Panc1 (cell line): ENCODE measurements around the gene RIPOR2.

Source experiments
- POLR2AphosphoS5 ChIP-seq: IDR thresholded peaks from 2 replicates; pipeline ENCODE4 v1.6.1; 2012; ENCODE audit warnings: mild to moderate bottlenecking, low read depth, low read length, moderate library complexity
- SIN3A ChIP-seq: IDR thresholded peaks from 2 replicates; pipeline ENCODE4 v1.6.1; 2012; ENCODE audit warnings: low read depth, mild to moderate bottlenecking, low read length, moderate library complexity, borderline replicate concordance; ENCODE audit not compliant: insufficient read depth
- TCF7L2 ChIP-seq: IDR thresholded peaks from 2 replicates; pipeline ENCODE4 v1.6.1; 2011; ENCODE audit warnings: mild to moderate bottlenecking, low read depth, low read length, inconsistent platforms
- TF ChIP-seq, protein P1 (sequence below): fragments of 450-650 bp; IDR thresholded peaks from 2 replicates; pipeline ENCODE4 v1.5.1; 2017; ENCODE audit warnings: mild to moderate bottlenecking
- TF ChIP-seq, protein P2 (sequence below), 2 experiments: IDR thresholded peaks; 2 replicates each; pipeline ENCODE4 v1.6.1; 2011 to 2012; ENCODE audit warnings: low read depth in 2 of 2, control low read depth in 1 of 2, low read length in 1 of 2, mild to moderate bottlenecking in 1 of 2, moderate library complexity in 1 of 2; ENCODE audit not compliant: insufficient read depth in 1 of 2

DNA sequence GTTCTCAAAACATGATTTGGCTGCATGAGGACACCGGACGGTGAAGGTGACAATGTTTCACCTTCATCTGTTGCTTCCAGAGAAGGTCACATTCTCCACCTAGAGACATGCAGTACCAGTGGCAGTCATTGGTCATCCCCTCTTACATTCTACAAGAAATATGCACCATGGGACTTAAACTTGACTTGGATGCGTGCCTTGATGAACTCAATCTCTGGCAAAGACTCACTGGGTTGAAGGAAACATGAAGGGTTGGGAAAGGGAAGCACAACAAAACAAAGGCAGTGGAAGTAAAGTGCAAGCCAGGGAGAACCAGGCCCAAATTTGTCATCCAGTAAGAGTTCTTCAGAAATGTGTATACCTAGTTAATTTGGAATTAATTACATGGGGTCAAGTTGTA is 97.7 kb downstream of the RIPOR2 start:
- TF ChIP-seq, protein P1, sequence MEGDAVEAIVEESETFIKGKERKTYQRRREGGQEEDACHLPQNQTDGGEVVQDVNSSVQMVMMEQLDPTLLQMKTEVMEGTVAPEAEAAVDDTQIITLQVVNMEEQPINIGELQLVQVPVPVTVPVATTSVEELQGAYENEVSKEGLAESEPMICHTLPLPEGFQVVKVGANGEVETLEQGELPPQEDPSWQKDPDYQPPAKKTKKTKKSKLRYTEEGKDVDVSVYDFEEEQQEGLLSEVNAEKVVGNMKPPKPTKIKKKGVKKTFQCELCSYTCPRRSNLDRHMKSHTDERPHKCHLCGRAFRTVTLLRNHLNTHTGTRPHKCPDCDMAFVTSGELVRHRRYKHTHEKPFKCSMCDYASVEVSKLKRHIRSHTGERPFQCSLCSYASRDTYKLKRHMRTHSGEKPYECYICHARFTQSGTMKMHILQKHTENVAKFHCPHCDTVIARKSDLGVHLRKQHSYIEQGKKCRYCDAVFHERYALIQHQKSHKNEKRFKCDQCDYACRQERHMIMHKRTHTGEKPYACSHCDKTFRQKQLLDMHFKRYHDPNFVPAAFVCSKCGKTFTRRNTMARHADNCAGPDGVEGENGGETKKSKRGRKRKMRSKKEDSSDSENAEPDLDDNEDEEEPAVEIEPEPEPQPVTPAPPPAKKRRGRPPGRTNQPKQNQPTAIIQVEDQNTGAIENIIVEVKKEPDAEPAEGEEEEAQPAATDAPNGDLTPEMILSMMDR, result no peak
- TF ChIP-seq POLR2AphosphoS5, result no peak
- TF ChIP-seq SIN3A, result no peak
- TF ChIP-seq, protein P2, sequence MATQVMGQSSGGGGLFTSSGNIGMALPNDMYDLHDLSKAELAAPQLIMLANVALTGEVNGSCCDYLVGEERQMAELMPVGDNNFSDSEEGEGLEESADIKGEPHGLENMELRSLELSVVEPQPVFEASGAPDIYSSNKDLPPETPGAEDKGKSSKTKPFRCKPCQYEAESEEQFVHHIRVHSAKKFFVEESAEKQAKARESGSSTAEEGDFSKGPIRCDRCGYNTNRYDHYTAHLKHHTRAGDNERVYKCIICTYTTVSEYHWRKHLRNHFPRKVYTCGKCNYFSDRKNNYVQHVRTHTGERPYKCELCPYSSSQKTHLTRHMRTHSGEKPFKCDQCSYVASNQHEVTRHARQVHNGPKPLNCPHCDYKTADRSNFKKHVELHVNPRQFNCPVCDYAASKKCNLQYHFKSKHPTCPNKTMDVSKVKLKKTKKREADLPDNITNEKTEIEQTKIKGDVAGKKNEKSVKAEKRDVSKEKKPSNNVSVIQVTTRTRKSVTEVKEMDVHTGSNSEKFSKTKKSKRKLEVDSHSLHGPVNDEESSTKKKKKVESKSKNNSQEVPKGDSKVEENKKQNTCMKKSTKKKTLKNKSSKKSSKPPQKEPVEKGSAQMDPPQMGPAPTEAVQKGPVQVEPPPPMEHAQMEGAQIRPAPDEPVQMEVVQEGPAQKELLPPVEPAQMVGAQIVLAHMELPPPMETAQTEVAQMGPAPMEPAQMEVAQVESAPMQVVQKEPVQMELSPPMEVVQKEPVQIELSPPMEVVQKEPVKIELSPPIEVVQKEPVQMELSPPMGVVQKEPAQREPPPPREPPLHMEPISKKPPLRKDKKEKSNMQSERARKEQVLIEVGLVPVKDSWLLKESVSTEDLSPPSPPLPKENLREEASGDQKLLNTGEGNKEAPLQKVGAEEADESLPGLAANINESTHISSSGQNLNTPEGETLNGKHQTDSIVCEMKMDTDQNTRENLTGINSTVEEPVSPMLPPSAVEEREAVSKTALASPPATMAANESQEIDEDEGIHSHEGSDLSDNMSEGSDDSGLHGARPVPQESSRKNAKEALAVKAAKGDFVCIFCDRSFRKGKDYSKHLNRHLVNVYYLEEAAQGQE (IDR thresholded peaks at IDR 0.05; ENCODE audit: insufficient read depth in 1 of 2, low read depth in 2 of 2, low read length in 1 of 2), result no peak
- no peak for TF ChIP-seq TCF7L2
